Ascending aorta (tissue), 2 donors: ENCODE data around the gene ZBTB22. TPM values are rescaled to one million over a fixed set of nuclear protein-coding genes. Genes with fewer than 3 reads are reported as not detected.
A peak's percentile ranks its signal among the peaks of the same experiment; 100 is the strongest.

Source experiments
- DNase-seq, 2 donors: peaks; one replicate each; pipeline ENCODE4 v3.0.0-alpha.2; 2019; ENCODE audit warnings: low spot score in 2 of 2
- H3K27ac ChIP-seq, 2 donors: fragments of 200-600 bp; sonication (generic); one replicate each; pipeline ENCODE4 v1.5.1; 2016 to 2017; ENCODE audit warnings: mild to moderate bottlenecking in 1 of 2
- H3K27me3 ChIP-seq: fragments of 200-600 bp; sonication (generic); one replicate; pipeline ENCODE4 v1.5.1; 2017
- H3K36me3 ChIP-seq, 2 donors: fragments of 200-600 bp; sonication (generic); one replicate each; pipeline ENCODE4 v1.5.1; 2016
- H3K4me1 ChIP-seq, 2 donors: fragments of 200-600 bp; sonication (generic); one replicate each; pipeline ENCODE4 v1.5.1; 2016 to 2017; ENCODE audit warnings: mild to moderate bottlenecking in 1 of 2
- H3K4me3 ChIP-seq, 2 donors: fragments of 200-600 bp; sonication (generic); one replicate each; pipeline ENCODE4 v1.5.1; 2016 to 2017; ENCODE audit warnings: mild to moderate bottlenecking in 1 of 2
- H3K9me3 ChIP-seq, 2 donors: fragments of 200-600 bp; sonication (generic); one replicate each; pipeline ENCODE4 v1.5.1; 2016
- intact Hi-C: fragments of 100-400 bp; cut with DNase I; formaldehyde crosslinking; loops from one replicate; pipeline ENCODE4 v1.15.1; 2023
- total RNA-seq: library from RNA; depleted of rRNA; stranded (reverse); fragments of >200 nt; gene quantifications from one replicate; pipeline ENCODE4 v1.1.0, GENCODE V29; 2016
- TF ChIP-seq, protein P1 (sequence below), 3 experiments: fragments of 200-600 bp in 2 of 3; fragments of 450-650 bp in 1 of 3; sonication (generic) in 2 of 3; IDR thresholded peaks; one replicate each; pipeline ENCODE4 v1.5.1; 2016 to 2019; ENCODE audit warnings: antibody characterized with exemption in 3 of 3, mild to moderate bottlenecking in 1 of 3, moderate library complexity in 1 of 3

The ZBTB22 gene
- total RNA-seq, 1 donor from 2014 or later, result 35.5 TPM

DNA sequence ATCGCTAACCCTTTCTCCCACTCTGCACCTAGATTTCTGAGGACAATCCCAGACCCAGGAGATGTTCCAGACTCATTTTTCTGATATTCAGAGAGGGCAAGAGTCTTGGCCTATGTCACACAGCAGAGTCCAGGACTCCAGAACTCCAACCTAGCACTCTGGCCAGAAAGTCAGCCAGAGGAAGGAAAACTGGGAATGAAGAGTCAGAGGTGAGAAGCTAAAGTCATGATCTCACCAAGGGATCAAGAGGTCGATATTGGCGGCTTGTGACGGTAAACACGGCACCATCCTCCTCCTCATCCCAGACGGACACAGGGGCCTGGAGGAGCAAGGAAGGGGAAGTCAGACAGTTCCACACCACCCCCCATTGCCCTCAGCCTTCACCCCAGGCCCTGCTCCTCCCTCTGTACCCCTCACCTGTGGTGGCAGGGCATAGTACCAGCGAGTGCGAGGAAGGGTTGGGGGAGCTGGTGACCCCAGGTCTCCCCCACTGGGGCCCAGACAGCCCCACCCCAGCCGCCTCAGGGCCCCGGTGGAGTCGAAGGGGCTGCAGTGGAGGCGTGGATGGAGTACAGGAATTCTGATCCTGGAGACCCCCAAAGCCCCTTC, 20.6 kb downstream of the ZBTB22 start:
- intact Hi-C loops, result loop anchor here (5.0 kb wide), 1 partner anchor 130 kb away; no protein-coding TSS in a partner anchor
- peak overlapping the region; percentile 97 to 98 for H3K27ac ChIP-seq
- peaks cover 34 to 47% of the 10 kb centered on the region in 2 donors for H3K36me3 ChIP-seq
- peaks cover 7 to 18% of the 10 kb centered on the region in 2 donors for H3K4me1 ChIP-seq
- no peaks in the 10 kb centered on the region for H3K9me3 ChIP-seq
- TF ChIP-seq, protein P1, sequence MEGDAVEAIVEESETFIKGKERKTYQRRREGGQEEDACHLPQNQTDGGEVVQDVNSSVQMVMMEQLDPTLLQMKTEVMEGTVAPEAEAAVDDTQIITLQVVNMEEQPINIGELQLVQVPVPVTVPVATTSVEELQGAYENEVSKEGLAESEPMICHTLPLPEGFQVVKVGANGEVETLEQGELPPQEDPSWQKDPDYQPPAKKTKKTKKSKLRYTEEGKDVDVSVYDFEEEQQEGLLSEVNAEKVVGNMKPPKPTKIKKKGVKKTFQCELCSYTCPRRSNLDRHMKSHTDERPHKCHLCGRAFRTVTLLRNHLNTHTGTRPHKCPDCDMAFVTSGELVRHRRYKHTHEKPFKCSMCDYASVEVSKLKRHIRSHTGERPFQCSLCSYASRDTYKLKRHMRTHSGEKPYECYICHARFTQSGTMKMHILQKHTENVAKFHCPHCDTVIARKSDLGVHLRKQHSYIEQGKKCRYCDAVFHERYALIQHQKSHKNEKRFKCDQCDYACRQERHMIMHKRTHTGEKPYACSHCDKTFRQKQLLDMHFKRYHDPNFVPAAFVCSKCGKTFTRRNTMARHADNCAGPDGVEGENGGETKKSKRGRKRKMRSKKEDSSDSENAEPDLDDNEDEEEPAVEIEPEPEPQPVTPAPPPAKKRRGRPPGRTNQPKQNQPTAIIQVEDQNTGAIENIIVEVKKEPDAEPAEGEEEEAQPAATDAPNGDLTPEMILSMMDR (IDR thresholded peaks at IDR 0.05), result no peak
- no peak for DNase-seq
- peak overlapping the region; percentile 96 to 97 for H3K4me3 ChIP-seq
- H3K27me3 ChIP-seq, result no peaks in the 10 kb centered on the region

DNA sequence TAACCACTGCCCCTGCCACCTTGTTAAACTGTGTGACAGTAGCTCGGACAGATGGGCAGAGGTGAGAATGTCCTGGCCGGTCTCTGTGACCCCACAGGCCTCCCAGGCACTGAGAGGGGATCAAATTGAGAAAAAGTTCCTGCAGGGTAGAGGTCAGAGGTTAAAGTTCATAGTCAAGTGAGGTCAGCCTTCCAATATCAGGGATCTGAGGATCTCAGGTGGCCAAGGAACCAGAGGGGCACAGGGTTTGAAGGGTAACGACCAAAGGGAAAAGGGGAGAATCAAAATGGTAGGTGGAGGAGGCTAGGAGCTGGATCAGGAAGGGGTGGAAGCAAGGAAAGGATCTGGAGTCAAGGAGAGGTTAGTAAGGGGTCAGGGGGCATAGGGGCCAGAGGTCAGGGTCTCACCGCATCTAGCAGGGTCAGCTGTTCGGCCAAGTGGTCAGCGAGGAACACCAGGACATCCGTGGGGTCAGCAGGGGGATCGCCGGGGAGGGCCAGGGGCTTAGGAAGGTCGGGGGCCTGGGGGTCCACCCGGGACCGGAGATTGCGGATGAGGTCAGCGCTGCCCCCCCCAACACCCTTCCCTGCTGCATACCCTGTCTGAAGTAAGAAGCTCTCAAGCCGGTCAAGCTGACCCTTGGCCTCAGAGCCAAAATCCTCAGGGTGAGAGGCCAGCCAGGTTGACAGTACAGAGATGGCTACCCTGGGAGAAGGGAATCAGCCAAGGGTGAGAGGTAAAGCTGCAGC, 21.7 kb downstream of the ZBTB22 start:
- no peak for DNase-seq
- Histone ChIP-seq H3K36me3 (peaks cover 38 to 57% of the 10 kb centered on the region in 2 donors), H3K4me3 (no peak overlapping the region), H3K27me3 (no peaks in the 10 kb centered on the region), H3K4me1 (peaks cover 7 to 18% of the 10 kb centered on the region in 2 donors), H3K27ac (no peak overlapping the region), H3K9me3 (no peaks in the 10 kb centered on the region)
- intact Hi-C loops, result loop anchor here (5.0 kb wide), 1 partner anchor 132 kb away; no protein-coding TSS in a partner anchor
- TF ChIP-seq, protein P1 (IDR thresholded peaks at IDR 0.05), result no peak

DNA sequence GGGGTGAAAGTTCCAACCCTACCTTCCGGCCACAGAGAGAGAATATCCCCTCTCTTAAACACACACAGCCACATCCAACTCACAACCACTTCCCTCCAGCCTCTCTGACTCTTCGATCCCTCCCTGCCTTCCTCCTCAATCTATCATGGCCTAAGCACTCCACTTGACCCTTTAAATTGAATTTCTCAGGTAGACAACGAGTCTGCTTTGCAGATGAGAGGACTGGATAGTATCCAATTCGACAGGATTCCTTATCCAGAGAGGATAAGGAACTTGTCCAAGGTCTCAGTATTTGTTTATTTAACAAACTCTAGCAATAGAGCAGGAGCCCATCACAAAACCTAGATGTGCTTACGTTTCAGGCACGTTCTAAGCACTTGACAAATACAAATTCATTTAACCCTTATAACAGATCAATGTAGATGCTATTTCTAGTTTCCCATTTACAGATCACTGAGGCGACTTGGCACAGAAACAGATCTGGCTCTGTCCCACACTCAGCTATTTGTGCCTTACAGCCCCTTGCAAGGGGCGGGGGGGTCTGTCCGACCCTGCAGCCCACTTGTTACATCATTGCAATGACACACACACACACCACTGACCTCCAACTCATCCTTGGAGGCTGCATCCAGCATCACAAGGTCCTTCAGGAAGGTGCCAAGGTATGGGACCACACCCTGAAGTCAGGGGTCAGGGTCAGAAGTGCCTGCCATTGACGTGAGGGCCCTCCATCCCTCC, 23.3 kb downstream of the ZBTB22 start:
- intact Hi-C loops, result no loop called here
- TF ChIP-seq, protein P1 (IDR thresholded peaks at IDR 0.05), result no peak
- DNase-seq, result no peak
- Histone ChIP-seq H3K4me3 (no peak overlapping the region), H3K4me1 (peaks cover 10 to 18% of the 10 kb centered on the region in 2 donors), H3K9me3 (no peaks in the 10 kb centered on the region), H3K27me3 (no peaks in the 10 kb centered on the region), H3K36me3 (peaks cover 38 to 57% of the 10 kb centered on the region in 2 donors), H3K27ac (no peak overlapping the region)

DNA sequence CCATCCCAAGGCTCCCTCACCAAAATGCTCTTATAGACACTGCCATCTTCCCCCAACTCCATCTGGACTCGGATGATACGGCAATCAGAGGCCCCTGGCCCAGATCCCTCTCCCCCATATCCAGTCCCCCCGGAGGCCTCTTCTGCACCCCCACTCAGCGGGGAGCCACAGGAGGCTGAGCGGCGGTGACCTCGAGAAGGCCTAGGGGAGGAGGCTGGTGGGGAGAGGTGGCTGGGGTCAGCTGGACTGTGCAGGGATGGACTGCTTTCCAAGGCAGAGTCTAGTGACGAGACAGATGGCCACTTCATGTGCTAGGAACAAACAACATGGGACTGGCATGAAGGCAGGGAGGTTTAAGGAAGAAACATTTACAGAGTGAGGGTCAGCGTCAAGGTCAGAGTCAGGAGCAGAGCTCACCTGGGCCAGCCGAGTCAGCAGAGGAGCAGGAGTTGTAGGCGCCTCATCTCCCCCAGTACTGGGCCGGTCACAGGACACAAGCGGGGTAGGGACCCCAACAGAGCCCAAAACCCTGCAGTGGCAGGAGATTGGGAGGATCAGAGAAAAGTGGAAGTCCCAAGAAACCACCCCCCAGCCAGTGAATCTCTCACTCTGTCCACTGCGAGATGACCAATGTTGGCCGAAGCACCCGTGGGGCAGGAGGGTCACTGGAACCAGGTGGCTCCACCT, 24.4 kb downstream of the ZBTB22 start:
- Histone ChIP-seq H3K27ac (no peak overlapping the region), H3K27me3 (no peaks in the 10 kb centered on the region), H3K9me3 (no peaks in the 10 kb centered on the region), H3K36me3 (peaks cover 38 to 57% of the 10 kb centered on the region in 2 donors), H3K4me3 (no peak overlapping the region), H3K4me1 (peaks cover 10 to 22% of the 10 kb centered on the region in 2 donors)
- TF ChIP-seq, protein P1 (IDR thresholded peaks at IDR 0.05), result no peak
- DNase-seq, result no peak
- intact Hi-C loops, result no loop called here

DNA sequence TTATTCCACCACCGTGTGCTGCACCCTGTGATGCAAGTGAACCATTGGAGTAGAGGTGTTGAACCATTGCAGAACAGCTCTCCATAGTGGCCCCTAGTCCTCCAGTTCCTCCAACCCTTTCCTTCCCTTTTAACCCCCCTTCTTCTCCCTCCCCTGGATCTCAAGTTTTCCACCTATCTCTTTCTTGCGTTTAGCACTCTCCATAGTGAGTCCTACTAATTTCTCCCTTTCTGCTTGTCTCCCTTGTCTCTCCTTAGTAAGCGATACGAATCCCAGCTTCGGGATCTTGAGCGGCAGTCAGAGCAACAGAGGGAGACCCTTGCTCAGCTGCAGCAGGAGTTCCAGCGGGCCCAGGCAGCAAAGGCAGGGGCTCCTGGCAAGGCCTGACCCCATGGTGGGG, 27.1 kb downstream of the ZBTB22 start:
- TF ChIP-seq, protein P1 (IDR thresholded peaks at IDR 0.05), result no peak
- H3K9me3 ChIP-seq, result no peaks in the 10 kb centered on the region
- H3K4me3 ChIP-seq, result peak overlapping the region; percentile 79 to 80
- no peak for DNase-seq
- intact Hi-C loops, result no loop called here
- H3K4me1 ChIP-seq, result peaks cover 3 to 20% of the 10 kb centered on the region in 2 donors
- H3K27me3 ChIP-seq, result no peaks in the 10 kb centered on the region
- no peak overlapping the region for H3K27ac ChIP-seq
- peaks cover 42 to 64% of the 10 kb centered on the region in 2 donors for H3K36me3 ChIP-seq
